ENCODE data around the gene MAP4K1.
"Not testable (repeated sequence)": the region's sequence is repeated elsewhere in the genome, so short reads cannot be mapped to it uniquely, and the experiment has no call there.

MAP4K1 gene

GRCh38 chr19:38561658-38562057 is 56.1 kb downstream of the MAP4K1 start:
- no peak for TF ChIP-seq CTCF (conservative IDR thresholded peaks at IDR 0.05; ENCODE audit: control insufficient read depth, insufficient read depth, low read depth, low read length)
- H3K4me3 ChIP-seq (ENCODE audit: control insufficient read depth, low read depth, low read length), result no peak overlapping the region
- no peak for DNase-seq (ENCODE audit: low read depth)

- H3K4me3 ChIP-seq (ENCODE audit: control insufficient read depth, low read depth, low read length), result no peak overlapping the region
- DNase-seq (ENCODE audit: low read depth), result no peak
- no peak for TF ChIP-seq CTCF (conservative IDR thresholded peaks at IDR 0.05; ENCODE audit: control insufficient read depth, insufficient read depth, low read depth, low read length)
Measured at GRCh38 chr19:38561053-38561606, 56.6 kb downstream of the MAP4K1 start.

- no peak for DNase-seq (ENCODE audit: low read depth)
- TF ChIP-seq CTCF (conservative IDR thresholded peaks at IDR 0.05; ENCODE audit: control insufficient read depth, insufficient read depth, low read depth, low read length), result no peak
- no peak overlapping the region for H3K4me3 ChIP-seq (ENCODE audit: control insufficient read depth, low read depth, low read length)
Measured at GRCh38 chr19:38559428-38560401, 58.0 kb downstream of the MAP4K1 start.

GRCh38 chr19:38558933-38559332 is 58.8 kb downstream of the MAP4K1 start:
- not testable (repeated sequence) for H3K4me3 ChIP-seq (ENCODE audit: control insufficient read depth, low read depth, low read length); DNase-seq (ENCODE audit: low read depth)

- TF ChIP-seq CTCF (conservative IDR thresholded peaks at IDR 0.05; ENCODE audit: control insufficient read depth, insufficient read depth, low read depth, low read length), result no peak
- no peak for DNase-seq (ENCODE audit: low read depth)
- no peak overlapping the region for H3K4me3 ChIP-seq (ENCODE audit: control insufficient read depth, low read depth, low read length)
Measured at GRCh38 chr19:38557205-38557799, 60.5 kb downstream of the MAP4K1 start.

GRCh38 chr19:38556521-38557174 is 61.1 kb downstream of the MAP4K1 start:
- DNase-seq (ENCODE audit: low read depth), result no peak
- no peak overlapping the region for H3K4me3 ChIP-seq (ENCODE audit: control insufficient read depth, low read depth, low read length)
- TF ChIP-seq CTCF (conservative IDR thresholded peaks at IDR 0.05; ENCODE audit: control insufficient read depth, insufficient read depth, low read depth, low read length), result peak; percentile 22
